Measurements from ENCODE around the gene CYP39A1. TPM values are rescaled to one million over a fixed set of nuclear protein-coding genes. Genes with fewer than 3 reads are reported as not detected.

The CYP39A1 gene
- total and polyA plus RNA-seq, 2 donors: 1.2 to 1.7 TPM

DNA sequence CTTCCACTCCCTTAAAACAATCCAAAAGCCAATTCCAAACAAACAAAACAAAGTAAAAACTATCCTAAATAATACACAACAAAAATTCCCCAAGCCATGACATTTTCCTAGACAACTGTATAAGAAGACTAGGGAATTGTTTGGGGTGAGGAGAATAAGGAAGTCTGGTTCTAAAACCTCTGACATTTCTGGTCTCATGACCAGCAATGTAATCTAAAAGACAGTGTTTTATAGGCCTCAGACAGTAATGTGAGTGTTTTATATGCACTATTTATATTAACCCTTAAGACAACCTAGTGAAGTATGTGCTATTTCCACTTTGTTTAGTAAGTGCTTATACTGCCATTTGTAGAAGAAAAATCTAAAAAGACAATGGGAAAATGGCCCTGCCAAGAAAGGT is 148.4 kb downstream of the CYP39A1 start:
- H3K36me3 ChIP-seq (ENCODE audit: control insufficient read depth in 2 of 2, insufficient read depth in 2 of 2, low read length in 1 of 2): no peaks in the 10 kb centered on the region
- no peaks in the 10 kb centered on the region for H3K9me3 ChIP-seq (ENCODE audit: control insufficient read depth in 2 of 2, insufficient read depth in 1 of 2, low read length in 1 of 2)
- H3K27ac ChIP-seq (ENCODE audit: low read depth in 1 of 2, low read length in 1 of 2): no peak overlapping the region
- no peaks in the 10 kb centered on the region for H3K27me3 ChIP-seq (ENCODE audit: control insufficient read depth in 2 of 2, insufficient read depth in 1 of 2, low read length in 1 of 2)
- H3K4me1 ChIP-seq (ENCODE audit: control insufficient read depth in 2 of 2, insufficient read depth in 2 of 2, low read length in 2 of 2): no peaks in the 10 kb centered on the region
- no peak for DNase-seq (ENCODE audit: low read depth in 6 of 9, low spot score in 9 of 9)
- no peak overlapping the region for H3K4me3 ChIP-seq (ENCODE audit: low read length in 2 of 2)

DNA sequence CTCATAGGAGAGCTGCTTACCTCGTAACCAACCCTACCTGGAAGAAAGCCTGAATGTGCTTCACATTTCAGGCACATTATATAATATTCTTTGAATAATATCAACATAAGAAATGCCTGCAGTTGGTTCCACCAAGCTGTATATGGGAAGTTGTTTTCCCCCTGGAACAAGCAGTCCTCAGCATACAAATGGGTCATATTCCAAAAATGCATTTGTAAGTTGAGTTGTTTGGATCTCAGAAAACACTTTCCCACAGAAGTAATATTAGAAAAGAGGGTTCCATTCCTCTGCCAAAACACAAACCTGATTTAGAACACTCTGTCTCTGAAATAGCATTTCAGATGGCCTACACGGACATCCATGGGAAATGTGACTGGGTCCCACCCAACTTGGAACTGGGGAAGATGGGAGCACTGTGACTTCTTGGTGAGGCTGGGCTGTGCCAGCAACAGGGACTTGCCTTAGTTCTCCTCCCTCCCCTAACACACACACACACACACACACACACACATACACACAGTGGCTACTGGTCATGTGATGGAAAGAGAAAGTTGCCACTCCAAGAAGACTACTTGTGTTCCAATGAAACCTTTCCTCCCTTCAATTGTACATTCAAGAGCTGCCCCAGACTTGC is 150.0 kb downstream of the CYP39A1 start:
- Histone ChIP-seq H3K4me3 (ENCODE audit: low read length in 2 of 2) (no peak overlapping the region), H3K36me3 (ENCODE audit: control insufficient read depth in 2 of 2, insufficient read depth in 2 of 2, low read length in 1 of 2) (no peaks in the 10 kb centered on the region), H3K27me3 (ENCODE audit: control insufficient read depth in 2 of 2, insufficient read depth in 1 of 2, low read length in 1 of 2) (no peaks in the 10 kb centered on the region), H3K4me1 (ENCODE audit: control insufficient read depth in 2 of 2, insufficient read depth in 2 of 2, low read length in 2 of 2) (no peaks in the 10 kb centered on the region), H3K27ac (ENCODE audit: low read depth in 1 of 2, low read length in 1 of 2) (no peak overlapping the region), H3K9me3 (ENCODE audit: control insufficient read depth in 2 of 2, insufficient read depth in 1 of 2, low read length in 1 of 2) (no peaks in the 10 kb centered on the region)
- WGBS: 92% methylated on average over 2 of the region's 2 CpGs
- DNase-seq (ENCODE audit: low read depth in 6 of 9, low spot score in 9 of 9): no peak

DNA sequence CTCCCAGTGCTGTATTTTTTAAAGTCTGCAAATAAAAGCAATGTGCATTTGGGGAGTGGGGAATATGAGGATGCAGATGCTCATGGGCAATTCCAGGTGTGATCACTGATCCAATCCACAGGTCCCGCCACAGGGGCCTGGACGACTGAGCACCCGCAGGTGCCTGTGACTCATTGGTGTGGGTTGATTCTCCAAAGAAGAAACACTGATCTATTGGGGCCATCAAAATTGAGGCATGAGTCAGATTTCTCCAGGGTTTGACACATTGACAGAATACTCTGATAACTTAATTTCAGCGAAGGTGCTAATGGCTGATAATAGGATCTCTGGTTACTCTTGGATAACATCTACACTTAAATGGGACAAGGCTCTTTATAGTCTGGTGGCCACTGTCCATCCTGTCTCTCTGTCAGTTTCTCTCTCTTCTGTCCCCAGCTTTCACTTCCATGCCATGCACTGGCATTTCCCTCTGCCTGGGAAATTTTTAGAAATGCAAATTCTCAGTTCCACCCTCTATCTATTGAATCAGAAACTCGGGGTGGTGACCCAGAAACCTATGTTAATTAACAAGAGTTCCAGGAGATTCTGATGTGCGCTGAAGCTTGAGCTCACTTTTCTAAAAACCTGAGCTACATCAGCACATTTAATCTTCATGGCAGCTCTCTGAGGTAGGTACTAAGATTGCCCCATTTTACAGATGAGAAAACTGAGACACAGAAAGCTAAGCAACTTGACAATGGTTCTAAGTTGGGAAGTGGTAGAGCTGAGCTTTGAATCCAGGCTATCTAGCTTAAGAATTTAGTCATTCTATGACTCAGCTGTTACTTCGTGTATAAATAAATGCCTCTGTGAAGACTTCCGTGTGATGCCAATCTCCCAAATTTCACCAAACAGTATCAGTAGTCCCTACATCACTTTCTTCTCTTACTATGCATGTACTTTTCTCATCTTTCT is 151.2 kb downstream of the CYP39A1 start:
- WGBS: 94% methylated on average over 8 of the region's 8 CpGs
- Histone ChIP-seq H3K36me3 (ENCODE audit: control insufficient read depth in 2 of 2, insufficient read depth in 2 of 2, low read length in 1 of 2) (no peaks in the 10 kb centered on the region), H3K27ac (ENCODE audit: low read depth in 1 of 2, low read length in 1 of 2) (no peak overlapping the region), H3K9me3 (ENCODE audit: control insufficient read depth in 2 of 2, insufficient read depth in 1 of 2, low read length in 1 of 2) (no peaks in the 10 kb centered on the region), H3K4me3 (ENCODE audit: low read length in 2 of 2) (no peak overlapping the region), H3K27me3 (ENCODE audit: control insufficient read depth in 2 of 2, insufficient read depth in 1 of 2, low read length in 1 of 2) (no peaks in the 10 kb centered on the region), H3K4me1 (ENCODE audit: control insufficient read depth in 2 of 2, insufficient read depth in 2 of 2, low read length in 2 of 2) (no peaks in the 10 kb centered on the region)
- no peak for DNase-seq (ENCODE audit: low read depth in 6 of 9, low spot score in 9 of 9)

DNA sequence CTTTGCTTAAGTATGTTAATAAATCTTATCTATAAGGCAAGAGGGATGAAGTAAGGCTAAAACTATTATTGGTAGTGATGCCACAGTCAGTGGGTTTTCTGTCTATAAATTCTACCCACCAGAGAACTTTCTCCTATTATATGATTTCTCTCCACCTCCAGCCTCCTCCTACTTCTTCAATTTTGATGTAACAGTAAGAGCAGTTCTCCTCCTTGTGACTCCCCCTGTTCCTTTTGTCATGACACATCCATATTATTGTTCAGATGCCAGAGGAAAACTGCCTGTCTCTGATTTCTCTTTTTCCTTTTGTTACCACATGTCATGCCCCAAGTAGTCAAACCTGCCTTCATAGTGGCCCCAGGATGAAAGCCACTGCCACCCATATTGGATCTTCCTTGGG is 152.2 kb downstream of the CYP39A1 start:
- H3K27me3 ChIP-seq (ENCODE audit: control insufficient read depth in 2 of 2, insufficient read depth in 1 of 2, low read length in 1 of 2): no peaks in the 10 kb centered on the region
- H3K27ac ChIP-seq (ENCODE audit: low read depth in 1 of 2, low read length in 1 of 2): no peak overlapping the region
- DNase-seq (ENCODE audit: low read depth in 6 of 9, low spot score in 9 of 9): no peak
- H3K4me3 ChIP-seq (ENCODE audit: low read length in 2 of 2): no peak overlapping the region
- no peaks in the 10 kb centered on the region for H3K36me3 ChIP-seq (ENCODE audit: control insufficient read depth in 2 of 2, insufficient read depth in 2 of 2, low read length in 1 of 2)
- H3K4me1 ChIP-seq (ENCODE audit: control insufficient read depth in 2 of 2, insufficient read depth in 2 of 2, low read length in 2 of 2): no peaks in the 10 kb centered on the region
- H3K9me3 ChIP-seq (ENCODE audit: control insufficient read depth in 2 of 2, insufficient read depth in 1 of 2, low read length in 1 of 2): no peaks in the 10 kb centered on the region

Other genes with a start within 250 kb of the CYP39A1 start
- 2.0 TPM for gene RCAN2, start 161.4 kb downstream of the CYP39A1 start, total RNA-seq
- 5.9 TPM for gene RCAN2, start 161.4 kb downstream of the CYP39A1 start, polyA plus RNA-seq
- 1.8 TPM for gene SLC25A27, start 157 bp upstream of the CYP39A1 start, total RNA-seq
- gene SLC25A27, start 157 bp upstream of the CYP39A1 start, polyA plus RNA-seq: 27.0 TPM
- 0.09 TPM for gene TDRD6, start 35.1 kb upstream of the CYP39A1 start, total RNA-seq
- 0.30 TPM for gene TDRD6, start 35.1 kb upstream of the CYP39A1 start, polyA plus RNA-seq
- gene PLA2G7, start 82.6 kb upstream of the CYP39A1 start, total RNA-seq: 9.3 TPM
- gene PLA2G7, start 82.6 kb upstream of the CYP39A1 start, polyA plus RNA-seq: 26.1 TPM
- 0.05 TPM for gene ANKRD66, start 94.1 kb upstream of the CYP39A1 start, total RNA-seq
- 0.09 TPM for gene ANKRD66, start 94.1 kb upstream of the CYP39A1 start, polyA plus RNA-seq
- gene MEP1A, start 140.6 kb upstream of the CYP39A1 start, total RNA-seq: 0.14 TPM
- gene MEP1A, start 140.6 kb upstream of the CYP39A1 start, polyA plus RNA-seq: 0.71 TPM